ENCODE results near the gene METAP1D.
"Not testable (repeated sequence)": the region's sequence is repeated elsewhere in the genome, so short reads cannot be mapped to it uniquely, and the experiment has no call there.

METAP1D gene

GRCh38 chr2:172065111-172065510 lies 65.4 kb downstream of the METAP1D start:
- in situ Hi-C loops (cut with MboI; ENCODE audit: low sequenced_read_pairs, unreplicated experiment) = no loop called here
- DNase-seq (ENCODE audit: low spot score) = no peak
- no peak for TF ChIP-seq CTCF (IDR thresholded peaks at IDR 0.05; ENCODE audit: borderline replicate concordance, control extremely low read depth, extremely low read depth, insufficient read depth, missing control alignments)

GRCh38 chr2:172066394-172066886 lies 66.7 kb downstream of the METAP1D start:
- in situ Hi-C loops (cut with MboI; ENCODE audit: low sequenced_read_pairs, unreplicated experiment) = no loop called here
- no peak for TF ChIP-seq CTCF (IDR thresholded peaks at IDR 0.05; ENCODE audit: borderline replicate concordance, control extremely low read depth, extremely low read depth, insufficient read depth, missing control alignments)
- DNase-seq (ENCODE audit: low spot score) = no peak

DNA sequence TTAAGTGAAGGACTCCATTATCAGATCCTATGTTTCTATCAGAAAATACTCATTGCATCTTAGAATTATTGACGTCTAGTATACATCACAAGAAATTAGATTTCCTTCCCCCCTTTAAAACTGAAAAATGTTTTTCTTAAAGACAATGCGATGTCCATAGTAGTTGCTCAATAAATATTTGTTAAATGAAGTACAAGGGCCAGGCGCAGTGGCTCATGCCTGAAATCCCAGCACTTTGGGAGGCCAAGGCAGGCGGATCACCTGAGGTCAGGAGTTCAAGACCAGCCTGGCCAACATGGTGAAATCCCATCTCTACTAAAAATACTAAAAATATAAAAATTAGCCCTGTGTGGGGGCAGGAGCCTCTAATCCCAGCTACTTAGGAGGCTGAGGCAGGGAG lies 68.2 kb downstream of the METAP1D start:
- in situ Hi-C loops (cut with MboI; ENCODE audit: low sequenced_read_pairs, unreplicated experiment); DNase-seq (ENCODE audit: low spot score): not testable (repeated sequence)

DNA sequence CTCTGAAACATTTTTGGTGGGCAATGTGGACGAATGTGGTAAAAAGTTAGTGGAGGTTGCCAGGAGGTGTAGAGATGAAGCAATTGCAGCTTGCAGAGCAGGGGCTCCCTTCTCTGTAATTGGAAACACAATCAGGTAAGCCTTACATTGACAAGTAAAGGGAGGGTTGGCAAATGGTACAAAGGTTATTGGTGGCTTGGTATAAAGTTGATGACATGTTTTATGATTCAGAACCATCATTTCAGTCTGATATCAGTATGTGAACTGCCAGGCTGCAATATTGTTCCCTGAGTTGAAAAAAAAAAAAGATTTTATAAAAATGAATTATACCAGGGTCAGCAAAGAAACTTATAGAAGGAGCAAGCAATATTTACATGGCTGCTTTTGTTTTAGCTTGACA lies 71.2 kb downstream of the METAP1D start:
- no peak for TF ChIP-seq CTCF (IDR thresholded peaks at IDR 0.05; ENCODE audit: borderline replicate concordance, control extremely low read depth, extremely low read depth, insufficient read depth, missing control alignments)
- in situ Hi-C loops (cut with MboI; ENCODE audit: low sequenced_read_pairs, unreplicated experiment) = no loop called here
- DNase-seq (ENCODE audit: low spot score) = no peak

GRCh38 chr2:172072303-172072702 lies 72.5 kb downstream of the METAP1D start:
- no peak for TF ChIP-seq CTCF (IDR thresholded peaks at IDR 0.05; ENCODE audit: borderline replicate concordance, control extremely low read depth, extremely low read depth, insufficient read depth, missing control alignments)
- DNase-seq (ENCODE audit: low spot score) = no peak
- in situ Hi-C loops (cut with MboI; ENCODE audit: low sequenced_read_pairs, unreplicated experiment) = no loop called here

DNA sequence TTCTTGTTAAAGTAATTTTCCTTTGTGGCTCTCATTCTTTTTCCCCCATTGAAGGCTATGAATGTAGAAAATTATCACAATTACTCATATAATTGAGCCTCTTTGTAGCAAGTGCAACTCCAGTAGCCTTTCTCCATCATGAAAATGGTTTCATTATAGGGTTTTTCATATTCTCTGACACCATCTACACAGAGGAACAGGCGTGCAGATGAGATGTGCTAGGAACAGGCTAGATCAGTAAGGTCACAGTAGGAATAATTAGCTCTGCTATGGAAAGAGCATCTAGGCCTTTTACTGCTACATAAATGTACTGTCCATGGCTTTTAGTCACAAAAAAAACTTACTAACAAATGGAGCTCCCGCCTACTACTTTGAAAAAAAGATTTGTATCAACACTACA lies 73.0 kb downstream of the METAP1D start:
- in situ Hi-C loops (cut with MboI; ENCODE audit: low sequenced_read_pairs, unreplicated experiment) = no loop called here
- no peak for DNase-seq (ENCODE audit: low spot score)
- TF ChIP-seq CTCF (IDR thresholded peaks at IDR 0.05; ENCODE audit: borderline replicate concordance, control extremely low read depth, extremely low read depth, insufficient read depth, missing control alignments) = no peak

DNA sequence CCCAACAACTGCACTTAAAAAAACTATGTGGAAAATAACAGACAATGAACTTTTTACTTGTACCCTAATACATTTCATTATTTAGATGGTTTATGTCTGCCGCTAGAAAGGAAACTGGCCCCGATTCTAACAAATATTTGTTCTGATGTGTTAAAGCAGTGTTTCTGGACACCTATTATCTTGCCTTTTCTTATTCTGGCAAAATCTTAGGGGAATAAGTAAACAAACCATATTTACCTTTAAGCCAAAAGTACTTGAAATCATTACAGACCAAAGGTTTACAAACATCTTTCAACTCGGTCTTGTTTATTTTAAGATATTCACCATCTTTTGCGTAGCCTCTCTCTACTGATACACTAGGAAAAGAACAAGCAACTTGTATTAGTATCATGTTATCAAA lies 73.8 kb downstream of the METAP1D start:
- TF ChIP-seq CTCF (IDR thresholded peaks at IDR 0.05; ENCODE audit: borderline replicate concordance, control extremely low read depth, extremely low read depth, insufficient read depth, missing control alignments) = no peak
- in situ Hi-C loops (cut with MboI; ENCODE audit: low sequenced_read_pairs, unreplicated experiment) = no loop called here
- no peak for DNase-seq (ENCODE audit: low spot score)

Measured in GM13976 (cell line).